Measurements from ENCODE around the gene SPZ1. TPM values are rescaled to one million over a fixed set of nuclear protein-coding genes. Genes with fewer than 3 reads are reported as not detected.

SPZ1 gene
- total RNA-seq, 2 donors from 2014 or later = not detected

- H3K9me3 Mint-ChIP-seq = no peaks in the 10 kb centered on the region
- H3K4me1 ChIP-seq (ENCODE audit: control insufficient read depth, insufficient read depth, low read length) = no peaks in the 10 kb centered on the region
- H3K9me3 ChIP-seq (ENCODE audit: control insufficient read depth, low read length) = no peaks in the 10 kb centered on the region
- H3K9ac ChIP-seq (ENCODE audit: extremely low read depth, low read length, poor library complexity, severe bottlenecking) = no peak overlapping the region
- no peaks in the 10 kb centered on the region for H3K27me3 Mint-ChIP-seq (ENCODE audit: insufficient read depth)
- H3K36me3 ChIP-seq (ENCODE audit: control insufficient read depth, insufficient read depth, low read length) = no peaks in the 10 kb centered on the region
- no peak for TF ChIP-seq CTCF (conservative IDR thresholded peaks at IDR 0.05)
- no peak overlapping the region for H3K27ac Mint-ChIP-seq
- DNase-seq = no peak
- H3K36me3 Mint-ChIP-seq (ENCODE audit: low read depth) = no peaks in the 10 kb centered on the region
- no peak overlapping the region for H3K27ac ChIP-seq (ENCODE audit: low read depth, low read length)
- no peak overlapping the region for H3K4me3 ChIP-seq (ENCODE audit: low read length)
- H3K4me3 Mint-ChIP-seq = no peak overlapping the region
- no peaks in the 10 kb centered on the region for H3K27me3 ChIP-seq (ENCODE audit: control insufficient read depth, insufficient read depth, low read length, poor library complexity, severe bottlenecking)
- H3K4me1 Mint-ChIP-seq = no peaks in the 10 kb centered on the region
- 93 to 95% methylated on average over 3 to 4 of the region's 4 CpGs for WGBS, 2 experiments (ENCODE audit: insufficient coverage in 1 of 2, insufficient read length in 1 of 2)
Observed at GRCh38 chr5:80355686-80356085, 35.9 kb downstream of the SPZ1 start.

- Histone ChIP-seq H3K36me3 (ENCODE audit: control insufficient read depth, insufficient read depth, low read length) (no peaks in the 10 kb centered on the region), H3K27me3 (ENCODE audit: control insufficient read depth, insufficient read depth, low read length, poor library complexity, severe bottlenecking) (no peaks in the 10 kb centered on the region), H3K4me3 (ENCODE audit: low read length) (no peak overlapping the region), H3K9ac (ENCODE audit: extremely low read depth, low read length, poor library complexity, severe bottlenecking) (no peak overlapping the region), H3K27ac (ENCODE audit: low read depth, low read length) (no peak overlapping the region), H3K4me1 (ENCODE audit: control insufficient read depth, insufficient read depth, low read length) (no peaks in the 10 kb centered on the region), H3K9me3 (ENCODE audit: control insufficient read depth, low read length) (no peaks in the 10 kb centered on the region)
- H3K27me3 Mint-ChIP-seq (ENCODE audit: insufficient read depth) = peaks cover 2% of the 10 kb centered on the region
- H3K36me3 Mint-ChIP-seq (ENCODE audit: low read depth) = no peaks in the 10 kb centered on the region
- no peak overlapping the region for H3K27ac Mint-ChIP-seq
- no peaks in the 10 kb centered on the region for H3K9me3 Mint-ChIP-seq
- H3K4me3 Mint-ChIP-seq = no peak overlapping the region
- WGBS, 2 experiments (ENCODE audit: insufficient coverage in 1 of 2, insufficient read length in 1 of 2) = 82% methylated on average over 1 of the region's 1 CpG; no CpG with 5 or more reads in 1 of the 2 experiments
- no peaks in the 10 kb centered on the region for H3K4me1 Mint-ChIP-seq
- TF ChIP-seq CTCF (conservative IDR thresholded peaks at IDR 0.05) = no peak
- DNase-seq = no peak
Observed at GRCh38 chr5:80357671-80358070, 37.9 kb downstream of the SPZ1 start.

GRCh38 chr5:80360914-80361444 lies 41.2 kb downstream of the SPZ1 start:
- no peaks in the 10 kb centered on the region for H3K9me3 ChIP-seq (ENCODE audit: control insufficient read depth, low read length)
- peaks cover 2% of the 10 kb centered on the region for H3K27me3 Mint-ChIP-seq (ENCODE audit: insufficient read depth)
- H3K9me3 Mint-ChIP-seq = no peaks in the 10 kb centered on the region
- TF ChIP-seq CTCF (conservative IDR thresholded peaks at IDR 0.05) = no peak
- no peaks in the 10 kb centered on the region for H3K36me3 ChIP-seq (ENCODE audit: control insufficient read depth, insufficient read depth, low read length)
- no peaks in the 10 kb centered on the region for H3K36me3 Mint-ChIP-seq (ENCODE audit: low read depth)
- DNase-seq = no peak
- no peak overlapping the region for H3K4me3 Mint-ChIP-seq
- no peaks in the 10 kb centered on the region for H3K4me1 ChIP-seq (ENCODE audit: control insufficient read depth, insufficient read depth, low read length)
- H3K9ac ChIP-seq (ENCODE audit: extremely low read depth, low read length, poor library complexity, severe bottlenecking) = no peak overlapping the region
- no peak overlapping the region for H3K27ac ChIP-seq (ENCODE audit: low read depth, low read length)
- no peaks in the 10 kb centered on the region for H3K4me1 Mint-ChIP-seq
- no peaks in the 10 kb centered on the region for H3K27me3 ChIP-seq (ENCODE audit: control insufficient read depth, insufficient read depth, low read length, poor library complexity, severe bottlenecking)
- H3K4me3 ChIP-seq (ENCODE audit: low read length) = no peak overlapping the region
- no peak overlapping the region for H3K27ac Mint-ChIP-seq
